HG02852 (cell line): ENCODE data around the gene FMNL2.

ENCODE experiments used
- ATAC-seq: cut with Tn5 transposase; IDR thresholded peaks from one replicate; pipeline ENCODE4 v1.9.1; 2021; ENCODE audit warnings: mild to moderate bottlenecking, moderate library complexity; ENCODE audit not compliant: unreplicated experiment

Gene FMNL2

GRCh38 chr2:152569186-152569585 is 234.2 kb downstream of the FMNL2 start:
- no peak for ATAC-seq

DNA sequence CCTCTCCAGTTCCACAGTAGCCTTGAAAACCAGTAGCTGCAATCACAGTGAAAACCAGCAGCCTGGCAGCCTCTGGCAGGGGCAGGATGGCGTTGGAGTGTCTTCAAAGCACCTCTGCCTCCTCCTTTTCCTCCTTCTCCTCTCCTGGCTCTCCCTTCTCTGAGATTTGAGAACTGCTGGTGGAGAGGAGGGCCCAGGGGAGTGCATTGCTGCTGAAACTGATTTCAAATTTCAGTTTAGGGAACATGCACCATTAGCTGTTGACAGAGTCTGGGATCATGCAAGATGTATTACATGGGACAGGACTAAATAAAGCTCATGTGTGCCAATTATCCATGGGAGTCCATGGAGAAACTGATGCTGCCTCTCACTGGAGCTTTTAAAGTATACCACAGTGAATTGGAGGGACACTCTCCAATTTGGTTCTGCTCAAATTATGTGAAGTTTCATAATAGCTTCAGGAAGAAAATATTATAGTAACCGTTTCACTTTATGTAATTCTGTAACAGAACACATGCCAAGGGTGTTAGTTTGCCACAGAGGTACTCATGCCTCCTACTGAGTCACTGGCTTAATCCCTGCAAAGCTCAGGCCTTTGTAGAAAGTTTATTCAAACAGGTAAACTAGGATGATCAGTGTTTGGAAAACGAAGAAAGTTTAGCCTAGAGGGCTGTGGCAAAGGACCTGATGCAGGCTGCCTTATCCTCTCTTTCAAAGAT is 236.2 kb downstream of the FMNL2 start:
- ATAC-seq = no peak

DNA sequence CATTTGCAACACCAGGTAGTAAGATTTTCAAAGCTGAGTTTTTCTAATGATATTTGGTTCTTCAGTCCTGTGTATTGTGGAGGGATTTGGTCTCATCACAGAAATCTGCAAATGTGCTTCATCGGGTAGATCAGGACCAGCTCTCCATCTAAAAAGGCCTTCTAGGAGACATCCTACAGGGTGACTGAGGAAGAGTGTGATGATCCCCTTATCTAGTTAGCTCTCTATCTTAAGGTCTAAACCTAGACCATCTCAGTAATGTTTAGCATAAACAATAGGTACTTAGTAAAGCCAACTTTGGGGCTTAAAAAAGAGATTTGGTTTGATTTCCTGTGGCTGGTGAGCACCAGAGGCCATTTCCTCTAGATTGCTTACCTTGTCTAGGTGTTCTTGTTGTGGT is 237.1 kb downstream of the FMNL2 start:
- ATAC-seq = no peak

GRCh38 chr2:152573168-152573567 is 238.2 kb downstream of the FMNL2 start:
- peak; percentile 98 for ATAC-seq

DNA sequence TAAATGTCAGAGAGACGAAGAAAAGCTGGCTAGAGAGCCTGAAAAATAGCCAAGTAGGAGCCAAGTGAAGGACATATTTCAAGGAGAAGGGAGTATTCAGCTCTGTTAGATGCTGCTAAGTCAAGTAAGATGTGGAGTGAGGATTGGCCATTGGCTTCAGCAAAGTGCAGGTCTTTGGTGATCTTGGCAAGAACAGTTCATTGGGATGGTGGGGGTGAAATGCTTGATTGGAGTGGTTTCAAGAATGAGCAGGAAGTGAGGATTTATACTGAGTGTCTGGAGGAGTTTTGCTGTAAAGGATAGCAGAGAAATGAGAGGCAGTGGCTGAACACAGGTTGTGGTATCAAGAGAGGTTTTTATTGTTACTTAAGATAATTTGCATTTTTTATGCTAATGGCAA is 242.6 kb downstream of the FMNL2 start:
- no peak for ATAC-seq

- ATAC-seq = no peak
These were observed 243.6 kb downstream of the FMNL2 start for GRCh38 chr2:152578573-152578972.

- no peak for ATAC-seq
These were observed 245.7 kb downstream of the FMNL2 start for GRCh38 chr2:152580714-152581113.

- no peak for ATAC-seq
These were observed 246.4 kb downstream of the FMNL2 start for GRCh38 chr2:152581360-152581759.

DNA sequence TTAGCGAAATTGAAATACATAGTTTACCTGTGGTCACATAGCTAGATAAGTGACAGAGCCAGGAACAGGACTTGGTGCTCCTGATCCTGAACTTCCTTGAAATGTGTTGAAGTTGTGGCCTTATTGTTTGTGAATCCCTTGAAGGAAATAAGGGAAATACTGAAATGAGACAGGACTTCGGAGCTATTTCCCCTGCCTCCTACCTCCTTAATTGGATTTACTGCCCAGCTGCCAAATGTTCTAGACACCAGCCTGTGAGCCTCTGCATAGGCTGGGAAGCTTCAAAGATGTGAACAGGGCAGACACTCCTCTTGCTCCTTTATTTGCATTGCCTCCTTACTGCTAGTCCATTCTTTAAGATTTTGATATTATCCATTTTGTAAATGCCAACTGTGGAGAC is 247.1 kb downstream of the FMNL2 start:
- ATAC-seq = no peak

DNA sequence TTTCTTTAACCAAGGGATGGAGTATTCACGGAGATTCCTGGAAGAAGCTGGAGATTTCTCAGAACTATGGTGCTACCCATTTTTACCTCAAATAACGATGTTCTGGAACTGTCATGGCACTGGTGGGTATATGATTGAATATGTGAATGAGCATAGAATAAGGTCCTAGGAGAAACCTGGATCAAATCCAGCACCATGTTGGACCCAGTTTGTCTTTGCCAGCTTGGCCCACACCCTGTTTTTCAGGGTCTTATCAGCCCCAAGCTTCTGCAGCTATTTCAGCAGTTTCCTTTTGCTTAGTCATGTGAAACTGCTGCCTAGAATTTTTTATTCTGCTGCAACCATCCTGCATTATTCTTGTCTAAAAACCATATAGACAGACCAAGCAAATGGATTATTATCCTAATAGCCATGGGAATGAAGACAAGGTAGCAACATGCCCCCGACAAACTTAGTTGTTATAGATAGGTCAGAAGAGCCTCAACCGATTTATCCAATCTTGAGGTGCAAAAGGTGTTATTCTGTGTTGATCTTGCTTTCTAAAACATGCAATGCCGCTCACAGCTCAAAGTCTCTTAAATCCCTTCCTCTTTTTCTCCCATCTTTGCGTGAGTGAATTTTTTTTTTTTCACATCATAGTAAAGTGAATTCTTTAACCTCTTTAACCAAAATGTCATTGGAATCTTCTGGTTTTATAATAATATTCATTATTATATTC is 248.7 kb downstream of the FMNL2 start:
- ATAC-seq = no peak

DNA sequence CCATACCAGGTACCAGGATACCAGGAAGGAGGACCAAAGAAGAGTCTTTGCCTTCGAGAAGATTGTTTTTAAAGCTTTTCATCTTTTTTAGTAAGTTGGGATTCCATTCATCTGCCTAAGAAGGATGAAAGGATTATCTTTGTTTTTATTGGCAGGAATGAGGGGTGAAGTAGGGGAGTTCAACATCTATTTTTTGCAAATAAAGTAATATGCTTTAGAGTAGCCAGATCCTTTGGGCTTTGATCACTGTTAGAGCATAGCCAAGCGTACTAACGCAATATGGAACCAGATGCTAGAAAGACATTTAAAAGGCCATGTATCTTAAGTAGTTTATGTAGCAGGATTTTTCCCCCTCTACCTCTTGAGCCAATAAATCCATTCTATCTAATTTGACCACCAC is 249.3 kb downstream of the FMNL2 start:
- ATAC-seq = no peak

- no peak for ATAC-seq
These were observed 251.0 kb downstream of the FMNL2 start for GRCh38 chr2:152585830-152586484.

DNA sequence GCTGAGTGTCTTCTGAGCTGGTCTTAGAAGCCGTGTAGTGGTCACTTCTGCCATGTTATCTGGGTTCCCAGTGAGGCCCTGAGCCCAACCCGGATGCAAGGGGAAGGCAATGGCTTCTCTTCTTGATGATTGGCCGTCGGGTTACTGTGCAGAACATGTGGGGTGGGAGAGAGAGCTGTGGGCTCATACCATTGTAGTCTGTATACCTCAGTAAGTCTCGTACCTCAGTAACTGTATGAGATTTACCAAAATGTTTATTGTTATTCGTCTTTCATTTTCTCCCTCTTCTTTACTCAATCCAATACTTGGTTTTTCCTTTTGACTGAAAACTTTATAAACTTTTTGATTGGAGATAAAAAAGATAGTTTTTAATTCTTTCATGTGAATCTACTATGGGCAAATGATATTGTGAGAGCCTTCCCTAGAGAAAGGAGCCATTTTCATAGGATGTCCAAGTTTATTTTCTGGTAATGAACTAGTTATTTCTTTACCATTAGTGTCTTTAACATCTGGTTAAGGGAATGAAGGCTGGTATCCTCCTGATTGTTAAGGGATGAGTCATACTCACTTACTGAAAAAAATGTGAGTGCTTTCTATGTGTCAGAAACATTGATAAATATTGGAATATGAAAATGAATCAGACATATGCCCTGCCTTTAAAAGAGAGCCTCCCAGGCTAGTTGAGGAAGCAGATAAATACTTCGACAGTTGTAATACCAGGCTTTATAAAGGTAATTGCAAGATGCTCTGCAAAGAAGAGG is 252.4 kb downstream of the FMNL2 start:
- ATAC-seq = no peak

GRCh38 chr2:152588998-152589397 is 254.0 kb downstream of the FMNL2 start:
- no peak for ATAC-seq

GRCh38 chr2:152594022-152594766 is 259.2 kb downstream of the FMNL2 start:
- peak; percentile 96 for ATAC-seq

GRCh38 chr2:152594792-152595191 is 259.8 kb downstream of the FMNL2 start:
- ATAC-seq = no peak

GRCh38 chr2:152598975-152599759 is 264.2 kb downstream of the FMNL2 start:
- ATAC-seq = no peak

GRCh38 chr2:152600051-152600657 is 265.2 kb downstream of the FMNL2 start:
- no peak for ATAC-seq

GRCh38 chr2:152600697-152601096 is 265.7 kb downstream of the FMNL2 start:
- no peak for ATAC-seq
